VCaP (cell line): ENCODE measurements around the gene USP2.

Experiments
- H3K27ac ChIP-seq: fragments of 450-650 bp; 2 replicates; pipeline ENCODE4 v1.5.1; 2017
- TF ChIP-seq, protein P1 (sequence below): fragments of 450-650 bp; conservative IDR thresholded peaks from 2 replicates; pipeline ENCODE4 v1.5.1; 2017; ENCODE audit warnings: mild to moderate bottlenecking, moderate library complexity

Gene USP2

DNA sequence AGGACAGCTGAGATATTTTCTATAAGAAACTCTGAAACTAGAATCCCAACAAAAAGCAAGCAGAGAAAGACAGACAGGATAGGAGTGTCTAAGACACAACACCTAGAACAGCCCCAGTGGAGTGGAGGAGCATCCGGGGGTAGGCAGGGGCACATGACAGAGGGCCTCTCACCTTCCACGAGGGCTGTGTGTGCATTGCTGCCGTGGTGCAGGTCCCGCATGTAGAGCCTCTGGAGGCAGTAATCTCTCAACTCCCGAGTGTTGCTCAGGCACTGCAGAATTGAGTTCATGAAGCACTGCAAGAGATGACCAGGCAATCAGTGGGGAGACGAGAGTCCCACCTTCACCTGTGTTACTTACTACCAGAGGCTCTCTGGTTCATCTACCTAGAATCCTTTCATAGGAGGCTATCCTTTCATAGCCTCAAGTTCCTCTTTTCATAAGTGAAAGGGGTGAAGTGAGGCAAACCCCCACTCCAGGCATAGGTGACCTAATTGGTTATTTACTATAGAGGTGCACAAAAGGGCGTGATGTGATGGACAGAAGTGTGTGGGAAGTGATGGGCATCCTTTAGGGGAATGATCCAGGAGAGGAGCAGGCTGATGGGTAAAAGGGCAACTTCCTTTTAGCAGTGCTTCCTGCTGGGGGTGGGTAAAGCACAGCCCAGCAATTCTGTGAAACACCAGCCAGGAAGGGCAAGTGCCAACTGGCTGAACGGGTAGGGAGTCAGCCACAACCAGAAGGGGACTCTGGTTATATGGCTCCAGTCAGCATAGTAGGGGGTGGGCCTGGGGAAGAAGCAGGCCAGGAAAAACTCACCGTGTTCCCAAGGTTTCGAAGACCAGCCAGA is 21.9 kb downstream of the USP2 start:
- peak overlapping the region; percentile 46; the same call in 1 of the 2 replicates for H3K27ac ChIP-seq
- TF ChIP-seq, protein P1, sequence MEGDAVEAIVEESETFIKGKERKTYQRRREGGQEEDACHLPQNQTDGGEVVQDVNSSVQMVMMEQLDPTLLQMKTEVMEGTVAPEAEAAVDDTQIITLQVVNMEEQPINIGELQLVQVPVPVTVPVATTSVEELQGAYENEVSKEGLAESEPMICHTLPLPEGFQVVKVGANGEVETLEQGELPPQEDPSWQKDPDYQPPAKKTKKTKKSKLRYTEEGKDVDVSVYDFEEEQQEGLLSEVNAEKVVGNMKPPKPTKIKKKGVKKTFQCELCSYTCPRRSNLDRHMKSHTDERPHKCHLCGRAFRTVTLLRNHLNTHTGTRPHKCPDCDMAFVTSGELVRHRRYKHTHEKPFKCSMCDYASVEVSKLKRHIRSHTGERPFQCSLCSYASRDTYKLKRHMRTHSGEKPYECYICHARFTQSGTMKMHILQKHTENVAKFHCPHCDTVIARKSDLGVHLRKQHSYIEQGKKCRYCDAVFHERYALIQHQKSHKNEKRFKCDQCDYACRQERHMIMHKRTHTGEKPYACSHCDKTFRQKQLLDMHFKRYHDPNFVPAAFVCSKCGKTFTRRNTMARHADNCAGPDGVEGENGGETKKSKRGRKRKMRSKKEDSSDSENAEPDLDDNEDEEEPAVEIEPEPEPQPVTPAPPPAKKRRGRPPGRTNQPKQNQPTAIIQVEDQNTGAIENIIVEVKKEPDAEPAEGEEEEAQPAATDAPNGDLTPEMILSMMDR = no peak

DNA sequence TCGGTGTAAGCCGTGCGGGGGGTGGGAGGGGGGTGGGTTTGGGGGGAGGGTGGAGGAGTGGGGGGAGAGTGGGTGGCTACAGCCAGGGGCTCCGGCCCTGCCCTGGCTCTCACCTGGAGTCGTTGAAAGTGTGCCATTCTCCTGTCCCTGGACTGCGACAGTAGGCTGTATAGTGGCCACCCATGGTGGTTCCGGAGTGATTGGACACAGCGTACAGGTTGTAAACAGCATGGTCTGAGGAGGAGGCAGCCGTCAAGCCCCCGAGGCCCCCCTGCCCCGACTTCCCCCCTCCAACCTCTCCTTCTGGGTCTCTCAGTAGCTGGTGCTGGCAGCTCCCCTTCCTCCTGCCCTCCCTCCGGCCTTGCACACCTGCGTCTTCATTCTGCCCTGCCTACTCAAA is 24.4 kb downstream of the USP2 start:
- TF ChIP-seq, protein P1 = no peak
- H3K27ac ChIP-seq = no peak overlapping the region

DNA sequence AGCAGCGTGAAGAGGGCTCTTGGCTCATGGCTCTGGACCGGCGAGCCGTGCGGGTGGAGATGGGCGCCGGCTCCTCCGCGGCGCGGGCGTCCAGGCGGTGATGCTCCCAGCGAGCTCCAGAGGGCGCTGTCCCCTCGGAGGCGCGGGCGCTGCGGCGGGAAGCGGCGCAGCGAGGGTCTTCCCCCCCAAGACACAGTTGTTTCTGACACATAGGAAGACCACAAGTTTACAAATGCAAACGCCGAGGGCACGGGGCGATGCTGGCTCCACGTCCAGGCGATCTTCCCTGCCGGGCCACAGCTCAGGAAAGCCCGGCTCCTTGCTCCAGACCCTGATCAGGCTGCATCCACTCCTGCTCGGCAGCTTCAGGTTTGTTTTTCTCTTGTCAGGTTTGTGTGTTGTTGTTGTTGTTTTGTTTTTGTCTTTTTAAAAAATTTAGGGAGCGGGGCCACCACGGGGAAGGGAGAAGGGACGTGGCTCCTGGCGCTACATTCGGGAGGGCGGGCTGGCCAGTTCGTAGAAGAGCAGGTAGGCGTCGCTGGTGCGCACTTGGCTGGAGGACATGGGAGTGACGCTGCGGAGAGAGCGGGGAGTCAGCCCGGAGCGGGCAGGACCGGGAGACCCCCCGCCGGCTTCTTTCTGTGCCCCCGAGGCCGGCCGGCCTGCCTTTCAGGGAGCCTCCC is 25.0 kb downstream of the USP2 start:
- TF ChIP-seq, protein P1 = 0 out of 2 replicates have a peak, but pooled peaks have one; percentile 16
- no peak overlapping the region for H3K27ac ChIP-seq

DNA sequence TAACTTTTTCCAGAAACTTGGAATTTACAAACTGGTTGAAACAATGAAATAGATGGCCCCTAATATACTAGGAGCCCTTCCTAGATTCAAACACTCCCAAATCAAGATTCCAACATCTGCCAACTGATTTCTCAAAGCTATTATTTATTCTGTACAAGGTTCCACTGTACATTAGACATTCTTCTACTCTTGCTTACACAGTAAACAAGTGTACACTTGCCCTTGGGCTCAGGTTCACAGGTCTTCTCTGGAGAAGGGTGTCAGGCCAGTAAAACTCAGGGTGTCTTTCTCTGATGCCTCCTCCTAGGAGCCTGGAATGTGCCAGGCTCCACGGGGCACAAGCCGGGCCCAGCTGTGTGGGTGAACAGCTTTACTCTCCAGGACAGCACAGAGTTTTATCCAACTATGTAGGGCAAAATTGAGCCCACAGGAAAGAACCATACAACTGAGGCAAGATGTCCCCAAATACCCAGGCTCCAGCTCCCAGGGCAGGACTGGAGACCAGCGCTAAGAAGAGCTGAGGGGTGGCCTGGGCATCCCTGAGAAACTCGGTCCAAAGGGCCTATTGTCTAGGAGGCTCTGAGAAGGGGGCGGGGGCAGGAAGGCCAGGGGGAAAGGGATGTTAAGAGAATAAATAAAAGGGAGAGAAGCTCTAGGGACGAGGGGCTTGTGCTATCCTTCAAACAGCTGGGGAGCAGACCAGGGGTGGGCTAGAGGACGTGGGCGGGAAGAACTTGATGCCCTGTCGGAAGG is 26.2 kb downstream of the USP2 start:
- H3K27ac ChIP-seq = no peak overlapping the region
- TF ChIP-seq, protein P1 = no peak

DNA sequence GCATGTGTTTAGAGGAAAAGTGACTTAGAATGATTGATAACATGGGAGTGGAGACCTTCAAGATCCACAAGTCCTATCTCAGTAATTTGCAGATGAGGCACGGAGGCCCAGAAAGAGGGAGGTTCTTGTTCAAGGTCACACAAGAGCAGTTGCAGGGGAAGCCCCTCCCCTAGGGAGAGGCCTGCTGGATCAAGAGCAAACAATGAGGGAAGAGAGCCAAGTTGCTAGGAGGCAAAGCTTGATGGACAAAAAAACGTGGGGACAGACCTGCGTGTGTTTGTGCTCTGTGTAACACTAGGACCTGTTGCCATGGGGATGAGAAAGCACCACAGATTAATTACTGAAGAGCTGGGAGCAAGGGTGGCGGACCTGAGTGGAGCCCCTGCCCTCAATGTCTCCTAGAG is 28.6 kb downstream of the USP2 start:
- peak overlapping the region; percentile 24 for H3K27ac ChIP-seq
- TF ChIP-seq, protein P1 = no peak

DNA sequence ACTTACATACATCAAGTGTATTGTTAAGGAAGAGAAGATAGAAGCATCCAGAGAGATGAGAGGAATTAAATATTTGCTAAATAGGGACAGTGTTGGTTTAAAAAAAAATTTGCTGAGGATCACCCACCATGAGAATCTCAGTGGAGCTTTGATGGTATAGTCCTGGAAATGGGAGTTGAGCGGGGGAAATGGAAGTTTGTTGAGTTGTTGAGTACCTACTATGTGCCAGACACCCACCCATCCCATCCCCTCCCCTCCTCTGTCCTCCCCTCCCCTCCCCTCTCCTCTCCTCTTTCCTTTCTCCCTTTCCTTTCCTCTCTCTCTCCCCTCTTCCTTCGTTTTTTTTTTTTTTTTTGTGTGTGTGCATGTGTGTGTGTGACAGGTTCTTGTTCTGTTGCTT is 30.3 kb downstream of the USP2 start:
- no peak overlapping the region for H3K27ac ChIP-seq
- TF ChIP-seq, protein P1 = no peak

DNA sequence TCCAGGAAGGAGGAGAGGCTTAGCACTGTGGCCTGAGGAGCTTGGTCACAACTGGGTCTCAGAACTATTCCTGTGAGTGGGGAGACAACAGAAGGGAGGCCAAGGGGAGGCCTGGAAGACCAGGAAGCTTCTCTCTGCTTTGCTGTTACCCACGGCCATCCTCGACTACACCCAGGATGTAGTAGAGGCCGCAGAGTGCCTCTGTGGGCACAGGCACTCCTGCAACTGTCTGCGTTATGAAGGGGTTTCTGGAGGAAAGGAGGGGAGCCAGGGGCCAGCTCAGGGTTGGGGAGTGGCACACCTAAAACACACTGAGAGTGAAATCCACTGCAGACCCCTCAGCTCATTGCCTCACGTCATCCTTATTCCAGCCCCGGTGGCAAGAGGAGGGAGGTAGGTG is 31.2 kb downstream of the USP2 start:
- TF ChIP-seq, protein P1 = no peak
- H3K27ac ChIP-seq = no peak overlapping the region
